OCI-LY7 (cell line): ENCODE results near the gene TSTD1.
A peak's percentile ranks its signal among the peaks of the same experiment; 100 is the strongest.

Source experiments
- EZH2phosphoT487 ChIP-seq: fragments of 200-600 bp; sonication (generic); IDR thresholded peaks from 2 replicates; pipeline ENCODE4 v1.6.1; 2018; ENCODE audit warnings: low read depth, borderline replicate concordance, mild to moderate bottlenecking, mixed run types, antibody characterized with exemption, low read length, moderate library complexity, mixed read lengths
- TF ChIP-seq, protein P1 (sequence below): fragments of 200-600 bp; sonication (generic); conservative IDR thresholded peaks from 2 replicates; pipeline ENCODE4 v1.5.1; 2014; ENCODE audit warnings: mild to moderate bottlenecking, antibody characterized with exemption, low read length, moderate library complexity, mixed read lengths

- TF ChIP-seq, protein P1, sequence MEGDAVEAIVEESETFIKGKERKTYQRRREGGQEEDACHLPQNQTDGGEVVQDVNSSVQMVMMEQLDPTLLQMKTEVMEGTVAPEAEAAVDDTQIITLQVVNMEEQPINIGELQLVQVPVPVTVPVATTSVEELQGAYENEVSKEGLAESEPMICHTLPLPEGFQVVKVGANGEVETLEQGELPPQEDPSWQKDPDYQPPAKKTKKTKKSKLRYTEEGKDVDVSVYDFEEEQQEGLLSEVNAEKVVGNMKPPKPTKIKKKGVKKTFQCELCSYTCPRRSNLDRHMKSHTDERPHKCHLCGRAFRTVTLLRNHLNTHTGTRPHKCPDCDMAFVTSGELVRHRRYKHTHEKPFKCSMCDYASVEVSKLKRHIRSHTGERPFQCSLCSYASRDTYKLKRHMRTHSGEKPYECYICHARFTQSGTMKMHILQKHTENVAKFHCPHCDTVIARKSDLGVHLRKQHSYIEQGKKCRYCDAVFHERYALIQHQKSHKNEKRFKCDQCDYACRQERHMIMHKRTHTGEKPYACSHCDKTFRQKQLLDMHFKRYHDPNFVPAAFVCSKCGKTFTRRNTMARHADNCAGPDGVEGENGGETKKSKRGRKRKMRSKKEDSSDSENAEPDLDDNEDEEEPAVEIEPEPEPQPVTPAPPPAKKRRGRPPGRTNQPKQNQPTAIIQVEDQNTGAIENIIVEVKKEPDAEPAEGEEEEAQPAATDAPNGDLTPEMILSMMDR = peak; percentile 35; the same call in 1 of the 2 replicates
- no peak for TF ChIP-seq EZH2phosphoT487
These were observed at the start of gene TSTD1 for GRCh38 chr1:161038523-161039153.
